ENCODE results near the gene LOX. TPM values are rescaled to one million over a fixed set of nuclear protein-coding genes. Genes with fewer than 3 reads are reported as not detected.

LOX gene
- total RNA-seq, 4 donors from 2014 or later: 11.8 to 39.5 (median 34.2) TPM

DNA sequence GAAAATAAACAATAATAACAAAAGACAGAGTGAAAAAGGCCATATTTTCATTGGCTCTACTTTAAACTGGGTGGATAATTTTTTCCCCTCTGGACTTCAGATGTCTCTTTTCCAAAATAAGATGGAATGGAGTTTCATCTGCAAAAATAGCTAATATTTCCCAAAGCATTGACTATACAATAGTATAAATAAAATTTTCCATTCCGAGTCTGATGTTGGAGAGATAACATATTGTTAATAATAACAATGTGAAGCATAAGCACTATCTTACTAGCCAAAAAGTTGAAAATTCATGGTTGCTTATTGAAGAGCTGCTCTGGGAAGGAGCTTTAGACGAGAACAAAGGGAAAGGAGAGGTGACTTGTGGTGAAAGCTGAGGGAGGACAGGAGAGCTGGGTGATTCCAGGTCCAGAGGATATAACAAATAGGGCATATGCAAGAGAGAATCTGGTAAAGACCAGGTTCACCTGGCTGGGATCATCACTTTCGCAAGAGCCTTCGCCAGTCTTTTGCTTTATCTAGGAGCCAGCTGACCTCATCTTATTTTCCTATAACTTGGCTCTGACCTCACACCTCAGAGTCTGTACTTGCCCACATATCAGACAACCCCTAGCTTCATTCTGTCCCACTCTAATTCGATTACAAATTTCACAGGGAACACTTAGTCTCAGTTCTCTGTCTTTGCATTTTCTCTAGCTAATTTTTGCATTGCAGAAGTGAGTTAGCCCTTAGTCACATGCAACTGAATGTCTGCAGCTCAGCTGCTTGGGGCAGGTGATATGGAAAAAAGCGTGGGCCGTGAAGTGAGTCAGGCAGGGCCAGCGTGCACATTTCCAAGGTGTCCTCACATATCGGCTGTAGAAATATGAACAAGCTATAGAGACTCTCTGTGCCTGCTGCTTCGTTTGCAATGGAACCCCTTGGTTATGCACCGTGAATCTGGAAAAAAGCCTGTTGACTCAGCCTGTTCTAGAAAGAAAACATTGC lies 43.7 kb upstream of the LOX start:
- intact Hi-C loops (cut with DNase I): no loop called here
- Histone ChIP-seq H3K36me3 (no peaks in the 10 kb centered on the region), H3K9me3 (no peaks in the 10 kb centered on the region), H3K4me1 (peaks cover 46 to 49% of the 10 kb centered on the region in 2 donors), H3K27ac (peak overlapping the region; percentile 60 to 96 (median 78)), H3K4me3 (replicated peaks in 1 of 3) (no peak overlapping the region), H3K27me3 (no peaks in the 10 kb centered on the region)
- 47 to 60% methylated on average over 11 of the region's 11 CpGs for WGBS, 2 donors
- peak; percentile 77 to 85 for DNase-seq
- TF ChIP-seq POLR2A (IDR thresholded peaks at IDR 0.05): no peak

DNA sequence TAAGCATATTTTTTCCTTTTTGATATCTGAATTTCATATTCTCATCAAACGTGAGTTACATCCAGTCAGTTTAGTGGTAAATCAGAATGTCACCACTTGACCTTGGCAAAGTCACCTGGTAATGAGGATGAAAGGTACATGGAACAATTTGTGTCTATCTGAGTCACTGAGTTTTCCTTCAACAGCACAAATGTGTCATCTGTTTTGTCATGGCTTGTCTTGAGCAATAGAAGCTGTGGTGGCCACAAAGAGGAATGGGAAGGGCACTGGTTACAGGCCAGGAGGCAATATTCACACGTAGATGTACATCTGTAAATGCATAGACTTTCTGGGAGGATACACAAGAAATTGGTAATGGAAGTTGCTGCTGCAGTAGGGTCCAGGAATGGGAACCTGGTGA lies 42.9 kb upstream of the LOX start:
- H3K27me3 ChIP-seq: no peaks in the 10 kb centered on the region
- H3K27ac ChIP-seq: peak overlapping the region in 2 of 3 donors; percentile 60 to 96
- WGBS, 2 donors: 84 to 90% methylated on average over 2 of the region's 2 CpGs
- no peaks in the 10 kb centered on the region for H3K36me3 ChIP-seq
- peaks cover 46 to 49% of the 10 kb centered on the region in 2 donors for H3K4me1 ChIP-seq
- H3K4me3 ChIP-seq (replicated peaks in 1 of 3): no peak overlapping the region
- peak in 1 of 2 donors; percentile 21 for DNase-seq
- no peaks in the 10 kb centered on the region for H3K9me3 ChIP-seq
- intact Hi-C loops (cut with DNase I): no loop called here
- TF ChIP-seq, protein P1, sequence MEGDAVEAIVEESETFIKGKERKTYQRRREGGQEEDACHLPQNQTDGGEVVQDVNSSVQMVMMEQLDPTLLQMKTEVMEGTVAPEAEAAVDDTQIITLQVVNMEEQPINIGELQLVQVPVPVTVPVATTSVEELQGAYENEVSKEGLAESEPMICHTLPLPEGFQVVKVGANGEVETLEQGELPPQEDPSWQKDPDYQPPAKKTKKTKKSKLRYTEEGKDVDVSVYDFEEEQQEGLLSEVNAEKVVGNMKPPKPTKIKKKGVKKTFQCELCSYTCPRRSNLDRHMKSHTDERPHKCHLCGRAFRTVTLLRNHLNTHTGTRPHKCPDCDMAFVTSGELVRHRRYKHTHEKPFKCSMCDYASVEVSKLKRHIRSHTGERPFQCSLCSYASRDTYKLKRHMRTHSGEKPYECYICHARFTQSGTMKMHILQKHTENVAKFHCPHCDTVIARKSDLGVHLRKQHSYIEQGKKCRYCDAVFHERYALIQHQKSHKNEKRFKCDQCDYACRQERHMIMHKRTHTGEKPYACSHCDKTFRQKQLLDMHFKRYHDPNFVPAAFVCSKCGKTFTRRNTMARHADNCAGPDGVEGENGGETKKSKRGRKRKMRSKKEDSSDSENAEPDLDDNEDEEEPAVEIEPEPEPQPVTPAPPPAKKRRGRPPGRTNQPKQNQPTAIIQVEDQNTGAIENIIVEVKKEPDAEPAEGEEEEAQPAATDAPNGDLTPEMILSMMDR (IDR thresholded peaks at IDR 0.05): no peak
- no peak for TF ChIP-seq POLR2A (IDR thresholded peaks at IDR 0.05)

DNA sequence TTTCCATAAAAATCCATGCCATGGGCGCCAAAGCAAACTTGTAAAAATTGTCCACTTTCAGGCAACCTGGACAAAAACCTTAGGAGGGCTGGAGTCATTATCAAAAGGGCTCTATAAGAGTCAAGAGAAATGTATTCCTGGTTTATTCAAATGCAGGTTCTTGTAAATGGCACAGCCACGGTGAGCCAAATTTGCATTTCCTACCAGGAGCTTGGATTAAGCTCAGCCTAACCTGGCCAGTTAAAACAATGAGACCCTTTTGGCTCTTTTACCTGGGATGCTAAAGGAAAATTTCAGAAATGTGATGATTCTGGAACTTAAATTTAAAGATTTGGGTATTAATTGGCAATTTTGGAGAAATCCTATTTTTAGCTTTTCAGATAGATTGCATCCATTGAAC lies 42.4 kb upstream of the LOX start:
- H3K4me1 ChIP-seq: peaks cover 46 to 49% of the 10 kb centered on the region in 2 donors
- 90% methylated on average over 2 of the region's 2 CpGs for WGBS, 2 donors
- DNase-seq: no peak
- no peaks in the 10 kb centered on the region for H3K36me3 ChIP-seq
- TF ChIP-seq, protein P1 (IDR thresholded peaks at IDR 0.05): no peak
- no peak for TF ChIP-seq POLR2A (IDR thresholded peaks at IDR 0.05)
- no peak overlapping the region for H3K4me3 ChIP-seq (replicated peaks in 1 of 3)
- intact Hi-C loops (cut with DNase I): no loop called here
- no peaks in the 10 kb centered on the region for H3K9me3 ChIP-seq
- peak overlapping the region in 1 of 3 donors; percentile 30 for H3K27ac ChIP-seq
- H3K27me3 ChIP-seq: no peaks in the 10 kb centered on the region

DNA sequence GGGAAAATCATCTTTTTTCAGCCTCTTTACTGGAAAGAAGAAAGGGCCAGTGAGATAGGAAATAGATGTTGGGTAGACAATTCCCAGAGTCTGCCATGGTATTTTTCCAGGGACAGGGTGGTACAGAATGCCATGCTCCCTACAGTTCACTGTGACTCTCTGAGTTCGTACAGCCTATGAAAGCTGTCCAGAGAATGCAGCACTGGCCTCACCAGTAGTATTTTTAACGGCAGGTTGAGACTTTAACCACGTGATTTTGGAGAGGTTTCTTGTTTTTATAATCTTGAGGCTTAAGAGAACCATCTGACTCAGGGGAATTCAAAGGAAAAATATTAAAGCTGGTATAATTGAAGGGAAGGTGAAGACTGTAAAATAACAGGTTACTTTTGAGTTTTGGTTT lies 41.1 kb upstream of the LOX start:
- Histone ChIP-seq H3K27me3 (no peaks in the 10 kb centered on the region), H3K36me3 (no peaks in the 10 kb centered on the region), H3K9me3 (no peaks in the 10 kb centered on the region), H3K4me3 (replicated peaks in 1 of 3) (no peak overlapping the region), H3K27ac (peak overlapping the region; percentile 69 to 81 (median 80)), H3K4me1 (peaks cover 46 to 49% of the 10 kb centered on the region in 2 donors)
- DNase-seq: peak; percentile 61 to 62
- peak in 1 of 2 donors; percentile 55 for TF ChIP-seq POLR2A (IDR thresholded peaks at IDR 0.05)
- TF ChIP-seq, protein P1 (IDR thresholded peaks at IDR 0.05): peak in 1 of 6 experiments; percentile 12
- 14 to 27% methylated on average over 3 of the region's 3 CpGs for WGBS, 2 donors
- intact Hi-C loops (cut with DNase I): no loop called here

DNA sequence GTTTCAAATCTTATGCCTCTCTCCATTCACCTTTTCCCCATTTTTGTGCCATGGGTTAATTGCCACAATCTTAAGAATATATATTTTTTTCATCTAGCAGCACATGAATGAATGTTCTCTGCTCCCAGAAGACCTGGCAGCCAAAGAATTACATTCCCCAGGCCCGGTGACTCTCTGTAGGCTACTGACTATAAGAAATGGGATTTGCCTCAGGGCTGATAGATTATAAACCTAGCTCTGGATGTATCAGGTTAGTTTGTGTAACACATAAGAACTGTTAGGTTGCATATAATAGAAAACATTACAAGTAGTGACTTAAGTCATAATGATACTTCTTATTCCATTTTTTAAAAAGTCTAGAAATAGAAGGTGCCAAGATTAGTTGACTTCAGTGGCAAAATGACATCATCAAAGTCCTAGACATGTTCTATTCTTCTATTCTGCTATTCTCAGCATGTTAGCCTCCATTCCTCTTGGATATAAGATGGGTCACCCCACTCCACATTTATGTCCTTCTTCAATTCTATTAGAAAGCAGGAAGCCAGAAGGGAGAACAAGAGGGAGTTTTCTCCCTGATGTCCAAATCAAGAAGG lies 40.4 kb upstream of the LOX start:
- TF ChIP-seq, protein P1 (IDR thresholded peaks at IDR 0.05): no peak
- no peak for TF ChIP-seq POLR2A (IDR thresholded peaks at IDR 0.05)
- 84 to 86% methylated on average over 1 of the region's 1 CpG for WGBS, 2 donors
- Histone ChIP-seq H3K4me1 (peaks cover 46 to 48% of the 10 kb centered on the region in 2 donors), H3K27me3 (no peaks in the 10 kb centered on the region), H3K36me3 (no peaks in the 10 kb centered on the region), H3K9me3 (no peaks in the 10 kb centered on the region), H3K4me3 (replicated peaks in 1 of 3) (no peak overlapping the region), H3K27ac (peak overlapping the region; percentile 69 to 81 (median 80))
- intact Hi-C loops (cut with DNase I): no loop called here
- no peak for DNase-seq

Measured in thyroid gland (tissue), 4 donors.